Measurements from ENCODE around the gene TRMT2A.

TRMT2A gene

DNA sequence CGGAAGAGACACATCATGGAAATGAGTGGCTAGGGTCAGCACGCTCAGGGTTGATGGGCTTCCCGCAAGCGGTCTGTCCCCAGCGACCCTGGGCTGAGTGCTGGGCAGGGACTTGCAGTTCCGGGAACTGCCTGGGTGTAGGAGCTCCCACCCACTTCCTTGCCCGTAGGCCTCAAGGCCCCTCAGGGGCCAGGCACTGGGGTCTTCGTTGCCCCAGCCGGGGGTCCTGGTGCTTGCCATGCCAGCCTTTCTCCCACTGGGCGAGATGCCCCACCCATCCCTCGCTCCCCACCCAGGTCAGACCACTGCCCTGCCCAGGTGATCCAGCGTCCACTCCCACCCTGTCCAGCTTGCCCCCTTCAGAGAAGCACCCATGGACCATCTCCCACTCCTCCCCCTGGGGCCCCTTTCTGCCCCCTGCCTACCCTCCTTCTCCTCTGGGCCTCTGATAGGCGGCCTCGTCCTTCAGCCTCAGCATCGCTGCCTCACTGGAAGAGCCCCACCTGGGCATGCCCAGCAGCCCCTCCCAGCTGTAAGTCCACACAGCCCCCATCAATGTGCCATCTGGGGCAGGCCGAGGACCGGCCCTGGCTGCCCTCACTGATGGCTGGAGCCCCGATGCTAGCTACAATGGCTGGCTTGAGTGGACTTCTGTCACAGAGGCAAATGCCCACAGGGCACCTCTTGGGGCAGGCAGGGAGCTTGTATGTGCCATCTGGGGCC, 54.8 kb downstream of the TRMT2A start:
- DNase-seq = no peak
- peak overlapping the region; percentile 78 for H3K27ac Mint-ChIP-seq
- no peak overlapping the region for H3K4me3 Mint-ChIP-seq
- H3K4me1 Mint-ChIP-seq = peaks cover 19% of the 10 kb centered on the region
- H3K27me3 Mint-ChIP-seq (ENCODE audit: low read depth, poor library complexity) = no peaks in the 10 kb centered on the region
- H3K9me3 Mint-ChIP-seq = no peaks in the 10 kb centered on the region
- TF ChIP-seq CTCF (IDR thresholded peaks at IDR 0.05) = no peak
- no peaks in the 10 kb centered on the region for H3K36me3 Mint-ChIP-seq (ENCODE audit: low read depth)

Data from nephron progenitor cell (in vitro differentiated cells).